Tibial nerve (tissue), 4 donors: Measurements from ENCODE around the gene TTLL1.

ENCODE experiments used
- CTCF ChIP-seq, 5 experiments: fragments of 200-600 bp in 3 of 5; fragments of 450-650 bp in 2 of 5; sonication (generic) in 3 of 5; IDR thresholded peaks; one replicate each; pipeline ENCODE4 v1.5.1; 2016 to 2019; ENCODE audit warnings: antibody characterized with exemption in 5 of 5, mild to moderate bottlenecking in 3 of 5, moderate library complexity in 2 of 5
- EP300 ChIP-seq, 2 donors: sonication (generic); formaldehyde crosslinking; IDR thresholded peaks; one replicate each; pipeline ENCODE4 v1.6.1; 2017; ENCODE audit warnings: antibody characterized with exemption in 2 of 2, mild to moderate bottlenecking in 1 of 2
- POLR2A ChIP-seq, 2 donors: fragments of 450-650 bp; IDR thresholded peaks; one replicate each; pipeline ENCODE4 v1.6.1; 2017; ENCODE audit warnings: antibody characterized with exemption in 2 of 2, mild to moderate bottlenecking in 2 of 2, moderate library complexity in 2 of 2

GRCh38 chr22:43015677-43016042, 73.5 kb downstream of the TTLL1 start:
- TF ChIP-seq POLR2A (IDR thresholded peaks at IDR 0.05) (no peak), CTCF (IDR thresholded peaks at IDR 0.05) (no peak), EP300 (IDR thresholded peaks at IDR 0.05) (no peak)
